Body of pancreas (tissue), 4 donors: ENCODE measurements around the gene VMP1. TPM values are rescaled to one million over a fixed set of nuclear protein-coding genes. Genes with fewer than 3 reads are reported as not detected.
"Not testable (repeated sequence)": the region's sequence is repeated elsewhere in the genome, so short reads cannot be mapped to it uniquely, and the experiment has no call there.

Source experiments
- ATAC-seq: fragments of 150-250 bp; one replicate; pipeline ENCODE4 v1.9.1; 2016
- DNase-seq, 4 donors: peaks; one replicate each; pipeline ENCODE4 v3.0.0-alpha.2; 2019
- H3K27ac ChIP-seq, 4 donors: fragments of 200-600 bp; sonication (generic); 1 replicate in 3 of 4; 2 replicates in 1 of 4; pipeline versions ENCODE4 v1.5.1 to v1.6.1; 2016 to 2019; ENCODE audit warnings: mild to moderate bottlenecking in 1 of 4, mixed read lengths in 1 of 4, moderate library complexity in 1 of 4
- H3K27me3 ChIP-seq, 2 donors: fragments of 200-600 bp; sonication (generic); one replicate each; pipeline ENCODE4 v1.6.0; 2016; ENCODE audit warnings: mild to moderate bottlenecking in 1 of 2
- H3K36me3 ChIP-seq, 2 donors: fragments of 200-600 bp; sonication (generic); replicated peaks in 1 of 2; 2 replicates each; pipeline ENCODE4 v1.5.1; 2016; ENCODE audit warnings: low read depth in 2 of 2; ENCODE audit not compliant: insufficient read depth in 1 of 2
- H3K4me1 ChIP-seq: fragments of 200-600 bp; sonication (generic); one replicate; pipeline ENCODE4 v1.6.0; 2016
- H3K4me3 ChIP-seq, 2 donors: fragments of 200-600 bp; sonication (generic); 1 replicate in 1 of 2; 2 replicates in 1 of 2; pipeline ENCODE4 v1.5.1; 2016 to 2019
- H3K9me3 ChIP-seq, 3 donors: fragments of 200-600 bp; sonication (generic); 1 replicate in 2 of 3; 2 replicates in 1 of 3; pipeline ENCODE4 v1.5.1; 2016
- CTCF ChIP-seq, 7 experiments: fragments of 450-650 bp in 4 of 7; fragments of 200-600 bp in 3 of 7; sonication (generic) in 3 of 7; IDR thresholded peaks; one replicate each; pipeline ENCODE4 v1.5.1; 2016 to 2019; ENCODE audit warnings: antibody characterized with exemption in 7 of 7
- POLR2A ChIP-seq, 3 donors: fragments of 450-650 bp; IDR thresholded peaks; one replicate each; pipeline ENCODE4 v1.6.1; 2016; ENCODE audit warnings: antibody characterized with exemption in 3 of 3, mild to moderate bottlenecking in 2 of 3
- WGBS, 2 donors: methylation state at CpG; one replicate each; pipeline ENCODE4 v1.1.5; 2017; 5-methylcytosine and 5-hydroxymethylcytosine counted together
- intact Hi-C: fragments of 100-400 bp; cut with DNase I; formaldehyde crosslinking; loops from one replicate; pipeline ENCODE4 v1.15.1; 2023
- total RNA-seq, 2 donors: library from RNA; depleted of rRNA; stranded (reverse); fragments of >200 nt; gene quantifications; one replicate each; pipeline ENCODE4 v1.1.0, GENCODE V29; 2016

VMP1 gene
- total RNA-seq, 2 donors from 2014 or later: 174 to 259 TPM

- peak overlapping the region; percentile 81 to 93 (median 86) for H3K27ac ChIP-seq
- H3K4me1 ChIP-seq: peaks cover 57% of the 10 kb centered on the region
- DNase-seq: peak; percentile 58 to 89 (median 72)
- H3K27me3 ChIP-seq: no peaks in the 10 kb centered on the region
- ATAC-seq: peak; percentile 93
- no peak overlapping the region for H3K4me3 ChIP-seq
- H3K9me3 ChIP-seq: no peaks in the 10 kb centered on the region
- intact Hi-C loops: no loop called here
- 13 to 19% methylated on average over 8 of the region's 8 CpGs for WGBS, 2 donors
- TF ChIP-seq POLR2A (IDR thresholded peaks at IDR 0.05) (peak in 2 of 3 donors; percentile 78 to 81), CTCF (IDR thresholded peaks at IDR 0.05) (peak in 2 of 7 experiments; percentile 6 to 10)
- H3K36me3 ChIP-seq: no peaks in the 10 kb centered on the region
These were observed 79.3 kb downstream of the VMP1 start for GRCh38 chr17:59786536-59787319.

- DNase-seq, H3K36me3 ChIP-seq, ATAC-seq, intact Hi-C loops, H3K9me3 ChIP-seq, H3K4me3 ChIP-seq, H3K27me3 ChIP-seq: not testable (repeated sequence)
- Histone ChIP-seq H3K4me1 (peaks cover 36% of the 10 kb centered on the region), H3K27ac (peak overlapping the region in 1 of 4 donors; percentile 55)
- WGBS, 2 donors: 83 to 90% methylated on average over 7 to 8 of the region's 8 CpGs
These were observed 82.4 kb downstream of the VMP1 start for GRCh38 chr17:59789849-59790248.

- H3K27ac ChIP-seq: peak overlapping the region in 1 of 4 donors; percentile 55
- intact Hi-C loops, ATAC-seq: not testable (repeated sequence)
These were observed 83.0 kb downstream of the VMP1 start for GRCh38 chr17:59790418-59790817.

GRCh38 chr17:59790910-59791309 is 83.5 kb downstream of the VMP1 start:
- no peak for ATAC-seq
- TF ChIP-seq POLR2A (IDR thresholded peaks at IDR 0.05): no peak
- no peak for TF ChIP-seq CTCF (IDR thresholded peaks at IDR 0.05)
- H3K4me3 ChIP-seq: no peak overlapping the region

More at GRCh38 chr17:59790418-59790817, 83.0 kb downstream of the VMP1 start:
- not testable (repeated sequence) for DNase-seq, H3K27me3 ChIP-seq, H3K4me3 ChIP-seq, H3K9me3 ChIP-seq, H3K36me3 ChIP-seq
- H3K4me1 ChIP-seq: peaks cover 30% of the 10 kb centered on the region
- WGBS, 2 donors: 93% methylated on average over 6 of the region's 6 CpGs

GRCh38 chr17:59791603-59792457 is 84.4 kb downstream of the VMP1 start:
- WGBS, 2 donors: 89 to 95% methylated on average over 7 of the region's 7 CpGs

More at GRCh38 chr17:59790910-59791309, 83.5 kb downstream of the VMP1 start:
- Histone ChIP-seq H3K4me1 (peaks cover 25% of the 10 kb centered on the region), H3K27me3 (no peaks in the 10 kb centered on the region), H3K36me3 (no peaks in the 10 kb centered on the region), H3K27ac (peak overlapping the region in 1 of 4 donors; percentile 55), H3K9me3 (no peaks in the 10 kb centered on the region)
- WGBS, 2 donors: 61 to 92% methylated on average over 4 of the region's 4 CpGs
- intact Hi-C loops: no loop called here
- DNase-seq: no peak

GRCh38 chr17:59792458-59792823 is 85.0 kb downstream of the VMP1 start:
- H3K4me1 ChIP-seq, H3K9me3 ChIP-seq, intact Hi-C loops, ATAC-seq, DNase-seq, H3K36me3 ChIP-seq, H3K4me3 ChIP-seq, H3K27me3 ChIP-seq: not testable (repeated sequence)
- WGBS, 2 donors: 92 to 95% methylated on average over 6 to 7 of the region's 10 CpGs
- peak overlapping the region in 1 of 4 donors; percentile 37 for H3K27ac ChIP-seq

More at GRCh38 chr17:59791603-59792457, 84.4 kb downstream of the VMP1 start:
- intact Hi-C loops: no loop called here
- H3K9me3 ChIP-seq: no peaks in the 10 kb centered on the region
- H3K36me3 ChIP-seq: no peaks in the 10 kb centered on the region
- peaks cover 16% of the 10 kb centered on the region for H3K4me1 ChIP-seq
- ATAC-seq (no peak), DNase-seq (no peak)
- peak overlapping the region in 1 of 4 donors; percentile 37 for H3K27ac ChIP-seq
- TF ChIP-seq CTCF (IDR thresholded peaks at IDR 0.05) (no peak), POLR2A (IDR thresholded peaks at IDR 0.05) (no peak)
- no peak overlapping the region for H3K4me3 ChIP-seq
- no peaks in the 10 kb centered on the region for H3K27me3 ChIP-seq
